ENCODE results near the gene RANBP2. TPM values are rescaled to one million over a fixed set of nuclear protein-coding genes. Genes with fewer than 3 reads are reported as not detected.

The RANBP2 gene
- total and polyA plus RNA-seq, 9 of the 15 experiments (the other 6 are each of a cell fraction or from before 2014, with no cell fraction given): 11.7 to 97.4 (median 48.1) TPM

GRCh38 chr2:108719149-108720044 lies at the start of gene RANBP2 (continued):
- peak; percentile 91 for TF ChIP-seq TFAP4 (CRISPR knock-in tag; IDR thresholded peaks at IDR 0.05; ENCODE audit: borderline replicate concordance)
- TF ChIP-seq ZKSCAN1 (IDR thresholded peaks at IDR 0.05; ENCODE audit: low read depth, low read length): peak; percentile 73; the same call in 1 of the 2 replicates
- peak in 1 of 2 experiments; percentile 51 for TF ChIP-seq AFF1 (IDR thresholded peaks at IDR 0.05; ENCODE audit: low read depth in 1 of 2, partially characterized antibody in 2 of 2)
- peak; percentile 73 for TF ChIP-seq ZKSCAN8 (CRISPR knock-in tag; IDR thresholded peaks at IDR 0.05)
- peak; percentile 85 for TF ChIP-seq ZBTB43 (CRISPR knock-in tag; IDR thresholded peaks at IDR 0.05)
- TF ChIP-seq MAFK (IDR thresholded peaks at IDR 0.05; ENCODE audit: low read length): no peak
- peak; percentile 92 for TF ChIP-seq POLR2A (conservative IDR thresholded peaks at IDR 0.05)
- TF ChIP-seq HNRNPL (IDR thresholded peaks at IDR 0.05; ENCODE audit: low read depth, low read length): peak; percentile 65; the same call in 1 of the 2 replicates
- no peak for TF ChIP-seq STAT5A (IDR thresholded peaks at IDR 0.05; ENCODE audit: borderline replicate concordance, low read length)
- TF ChIP-seq NR1H2 (CRISPR knock-in tag; IDR thresholded peaks at IDR 0.05): no peak
- peak; percentile 24; the same call in 1 of the 2 replicates for TF ChIP-seq ELF2 (CRISPR knock-in tag; IDR thresholded peaks at IDR 0.05)
- peak; percentile 44; the same call in 1 of the 2 replicates for TF ChIP-seq ZBTB7A (IDR thresholded peaks at IDR 0.05; ENCODE audit: borderline replicate concordance, control insufficient read depth, low read depth, low read length)
- no peak for TF ChIP-seq ERF (CRISPR knock-in tag; IDR thresholded peaks at IDR 0.05)
- TF ChIP-seq ATF2 (CRISPR knock-in tag; IDR thresholded peaks at IDR 0.05): peak; percentile 49; the same call in 1 of the 2 replicates
- TF ChIP-seq KLF13 (tag; IDR thresholded peaks at IDR 0.05; ENCODE audit: borderline replicate concordance, low read depth): peak; percentile 26; the same call in 1 of the 2 replicates
